ENCODE data around the gene DNAL4. TPM values are rescaled to one million over a fixed set of nuclear protein-coding genes. Genes with fewer than 3 reads are reported as not detected.

Gene DNAL4
- total RNA-seq, 2 experiments from 2014 or later: 1.9 to 2.7 TPM

DNA sequence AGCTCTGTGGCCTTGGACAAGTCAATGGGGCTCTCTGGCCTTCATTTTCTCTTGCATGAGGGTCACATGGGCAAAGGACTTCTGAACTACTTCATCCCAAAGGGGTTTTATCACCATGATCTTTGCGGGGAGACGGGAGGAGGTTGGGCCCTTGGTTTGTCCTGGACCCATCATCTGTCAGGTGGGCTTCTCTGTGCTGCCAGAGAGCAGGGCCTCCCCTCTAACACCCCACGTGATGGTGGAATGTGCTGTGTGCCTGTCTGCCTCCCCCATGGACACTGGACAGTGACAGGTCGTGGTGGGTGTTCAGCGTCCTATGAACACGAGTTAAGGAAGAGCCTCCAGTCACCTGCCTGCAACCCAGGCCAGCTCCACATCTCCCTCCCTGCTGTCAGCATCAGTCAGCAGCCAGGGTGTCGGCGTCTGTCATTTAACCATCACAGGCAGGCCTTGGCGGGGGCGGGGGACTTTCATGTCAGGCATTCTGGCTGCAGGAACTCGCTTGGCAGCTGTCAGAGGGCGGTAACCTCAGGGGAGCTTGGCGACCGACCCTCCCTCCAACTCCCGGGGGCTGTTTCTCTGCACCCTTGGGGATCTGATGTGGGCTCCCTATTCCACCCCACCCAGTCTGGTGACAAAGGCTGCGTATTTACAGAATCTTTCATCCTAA lies 35.5 kb downstream of the DNAL4 start:
- H3K4me1 ChIP-seq (ENCODE audit: insufficient read depth, low read length): peaks cover 54% of the 10 kb centered on the region
- Mint-ChIP-seq H3K4me1 (ENCODE audit: low read depth) (peaks cover 46% of the 10 kb centered on the region), H3K27ac (peak overlapping the region; percentile 93), H3K4me3 (peak overlapping the region; percentile 88), H3K9me3 (no peaks in the 10 kb centered on the region), H3K27me3 (no peaks in the 10 kb centered on the region), H3K36me3 (ENCODE audit: low read depth) (peaks cover 23% of the 10 kb centered on the region)
- peaks cover 10% of the 10 kb centered on the region for H3K36me3 ChIP-seq (ENCODE audit: insufficient read depth, low read length)
- DNase-seq (peak; percentile 48 to 88 (median 72)), ATAC-seq (ENCODE audit: poor library complexity) (peak; percentile 59)
- no peaks in the 10 kb centered on the region for H3K9me3 ChIP-seq (ENCODE audit: control insufficient read depth in 1 of 2, insufficient read depth in 1 of 2, low read length in 2 of 2)
- H3K4me3 ChIP-seq (ENCODE audit: low read length): no peak overlapping the region
- intact Hi-C loops (cut with DNase I, micrococcal nuclease): loop anchor here in 1 of 2 experiments (5.0 kb wide), 1 partner anchor 84 kb away; the partner anchor contains the start of gene NPTXR
- H3K27ac ChIP-seq (ENCODE audit: low read depth in 1 of 2, low read length in 2 of 2): peak overlapping the region; percentile 62 to 74
- POLR2A ChIA-PET: interaction anchor here (1.2 to 25.2 kb wide), 6 partner anchors 11 to 114 kb away, joined by 4 to 752 read pairs (median 16); partner anchors contain the start of genes CBX6 and GTPBP1
- CTCF ChIA-PET: interaction anchor here (0.5 to 3.9 kb wide), 8 partner anchors 9 to 112 kb away, joined by 3 to 20 read pairs (median 4); partner anchors contain the start of gene TOMM22
- TF ChIP-seq, protein P1, sequence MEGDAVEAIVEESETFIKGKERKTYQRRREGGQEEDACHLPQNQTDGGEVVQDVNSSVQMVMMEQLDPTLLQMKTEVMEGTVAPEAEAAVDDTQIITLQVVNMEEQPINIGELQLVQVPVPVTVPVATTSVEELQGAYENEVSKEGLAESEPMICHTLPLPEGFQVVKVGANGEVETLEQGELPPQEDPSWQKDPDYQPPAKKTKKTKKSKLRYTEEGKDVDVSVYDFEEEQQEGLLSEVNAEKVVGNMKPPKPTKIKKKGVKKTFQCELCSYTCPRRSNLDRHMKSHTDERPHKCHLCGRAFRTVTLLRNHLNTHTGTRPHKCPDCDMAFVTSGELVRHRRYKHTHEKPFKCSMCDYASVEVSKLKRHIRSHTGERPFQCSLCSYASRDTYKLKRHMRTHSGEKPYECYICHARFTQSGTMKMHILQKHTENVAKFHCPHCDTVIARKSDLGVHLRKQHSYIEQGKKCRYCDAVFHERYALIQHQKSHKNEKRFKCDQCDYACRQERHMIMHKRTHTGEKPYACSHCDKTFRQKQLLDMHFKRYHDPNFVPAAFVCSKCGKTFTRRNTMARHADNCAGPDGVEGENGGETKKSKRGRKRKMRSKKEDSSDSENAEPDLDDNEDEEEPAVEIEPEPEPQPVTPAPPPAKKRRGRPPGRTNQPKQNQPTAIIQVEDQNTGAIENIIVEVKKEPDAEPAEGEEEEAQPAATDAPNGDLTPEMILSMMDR (IDR thresholded peaks at IDR 0.05): no peak
- no peaks in the 10 kb centered on the region for H3K27me3 ChIP-seq (ENCODE audit: control insufficient read depth in 1 of 2, insufficient read depth in 2 of 2, low read length in 2 of 2)

DNA sequence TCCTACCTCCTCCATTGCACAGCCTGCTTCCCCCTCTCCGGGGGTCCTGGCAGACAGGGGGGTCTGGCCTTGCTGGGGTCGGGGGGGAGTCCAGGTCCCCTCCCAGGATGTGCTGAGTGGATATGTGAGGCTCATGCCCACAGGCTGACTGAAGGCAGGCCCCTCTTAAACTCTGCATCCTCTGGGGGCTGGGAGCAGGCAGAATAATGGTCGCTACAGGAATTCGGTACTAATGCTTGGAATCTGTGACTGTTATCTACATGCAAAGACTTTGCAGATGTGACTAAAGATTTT lies 36.5 kb downstream of the DNAL4 start:
- ATAC-seq (ENCODE audit: poor library complexity): no peak
- DNase-seq: no peak
- Mint-ChIP-seq H3K27me3 (no peaks in the 10 kb centered on the region), H3K4me3 (peak overlapping the region; percentile 96), H3K27ac (peak overlapping the region; percentile 93), H3K36me3 (ENCODE audit: low read depth) (peaks cover 33% of the 10 kb centered on the region), H3K9me3 (no peaks in the 10 kb centered on the region), H3K4me1 (ENCODE audit: low read depth) (peaks cover 55% of the 10 kb centered on the region)
- peak overlapping the region; percentile 62 to 74 for H3K27ac ChIP-seq (ENCODE audit: low read depth in 1 of 2, low read length in 2 of 2)
- H3K36me3 ChIP-seq (ENCODE audit: insufficient read depth, low read length): peaks cover 19% of the 10 kb centered on the region
- ChIA-PET POLR2A (interaction anchor here (1.9 to 25.2 kb wide), 3 partner anchors 12 to 51 kb away, joined by 10 to 752 read pairs (median 20); partner anchors contain the start of gene GTPBP1), CTCF (interaction anchor here (1.1 to 3.9 kb wide), 4 partner anchors 9 to 76 kb away, joined by 3 to 20 read pairs (median 12); partner anchors contain the start of gene TOMM22)
- TF ChIP-seq, protein P1 (IDR thresholded peaks at IDR 0.05): no peak
- H3K27me3 ChIP-seq (ENCODE audit: control insufficient read depth in 1 of 2, insufficient read depth in 2 of 2, low read length in 2 of 2): no peaks in the 10 kb centered on the region
- H3K4me1 ChIP-seq (ENCODE audit: insufficient read depth, low read length): peaks cover 64% of the 10 kb centered on the region
- H3K9me3 ChIP-seq (ENCODE audit: control insufficient read depth in 1 of 2, insufficient read depth in 1 of 2, low read length in 2 of 2): no peaks in the 10 kb centered on the region
- H3K4me3 ChIP-seq (ENCODE audit: low read length): peak overlapping the region; percentile 76
- intact Hi-C loops (cut with DNase I, micrococcal nuclease): loop anchor here in 1 of 2 experiments (5.0 kb wide), 1 partner anchor 85 kb away; the partner anchor contains the start of gene NPTXR

GRCh38 chr22:38756711-38757463 lies 37.1 kb downstream of the DNAL4 start:
- H3K27me3 ChIP-seq (ENCODE audit: control insufficient read depth in 1 of 2, insufficient read depth in 2 of 2, low read length in 2 of 2): no peaks in the 10 kb centered on the region
- H3K27ac Mint-ChIP-seq: peak overlapping the region; percentile 93
- peaks cover 38% of the 10 kb centered on the region for H3K36me3 Mint-ChIP-seq (ENCODE audit: low read depth)
- H3K9me3 Mint-ChIP-seq: no peaks in the 10 kb centered on the region
- peaks cover 69% of the 10 kb centered on the region for H3K4me1 ChIP-seq (ENCODE audit: insufficient read depth, low read length)
- TF ChIP-seq, protein P1 (IDR thresholded peaks at IDR 0.05): no peak
- ATAC-seq (ENCODE audit: poor library complexity) (no peak), DNase-seq (peak in 3 of 14 experiments; percentile 42 to 46 (median 42))
- peaks cover 24% of the 10 kb centered on the region for H3K36me3 ChIP-seq (ENCODE audit: insufficient read depth, low read length)
- peak overlapping the region; percentile 62 to 74 for H3K27ac ChIP-seq (ENCODE audit: low read depth in 1 of 2, low read length in 2 of 2)
- ChIA-PET CTCF (interaction anchor here (0.7 to 3.9 kb wide), 7 partner anchors 9 to 483 kb away, joined by 3 to 20 read pairs (median 3); partner anchors contain the start of gene TOMM22), POLR2A (interaction anchor here (1.2 to 25.2 kb wide), 6 partner anchors 9 to 87 kb away, joined by 3 to 752 read pairs (median 14); partner anchors contain the start of genes GTPBP1 and NPTXR)
- H3K27me3 Mint-ChIP-seq: no peaks in the 10 kb centered on the region
- intact Hi-C loops (cut with DNase I, micrococcal nuclease): loop anchor here in 1 of 2 experiments (5.0 kb wide), 1 partner anchor 85 kb away; the partner anchor contains the start of gene NPTXR
- peak overlapping the region; percentile 76 for H3K4me3 ChIP-seq (ENCODE audit: low read length)
- no peaks in the 10 kb centered on the region for H3K9me3 ChIP-seq (ENCODE audit: control insufficient read depth in 1 of 2, insufficient read depth in 1 of 2, low read length in 2 of 2)
- peaks cover 60% of the 10 kb centered on the region for H3K4me1 Mint-ChIP-seq (ENCODE audit: low read depth)
- H3K4me3 Mint-ChIP-seq: peak overlapping the region; percentile 96
